VCaP (cell line): ENCODE data around the gene KIF2B.

Source experiments
- H3K27ac ChIP-seq: fragments of 450-650 bp; 2 replicates; pipeline ENCODE4 v1.5.1; 2017
- CTCF ChIP-seq: fragments of 450-650 bp; conservative IDR thresholded peaks from 2 replicates; pipeline ENCODE4 v1.5.1; 2017; ENCODE audit warnings: mild to moderate bottlenecking, moderate library complexity

KIF2B gene

DNA sequence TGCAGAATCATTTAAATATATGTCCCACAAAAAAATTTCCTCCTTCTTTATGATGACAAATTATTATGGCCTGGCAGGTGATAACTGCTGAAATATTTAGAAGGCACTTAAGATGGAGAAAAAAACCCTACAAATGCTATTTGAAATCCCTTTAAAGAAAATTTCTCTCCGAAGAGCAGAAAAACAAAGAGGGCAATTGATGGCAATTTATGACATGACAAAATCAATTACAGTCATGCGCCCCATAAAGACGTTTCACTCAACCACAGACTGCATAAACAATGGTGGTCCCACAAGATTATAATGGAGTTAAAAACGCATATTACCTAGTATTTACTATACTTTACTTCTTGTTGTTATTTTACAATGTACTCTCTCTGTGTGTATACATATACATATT, 25.2 kb upstream of the KIF2B start:
- no peak overlapping the region for H3K27ac ChIP-seq
- TF ChIP-seq CTCF = no peak

DNA sequence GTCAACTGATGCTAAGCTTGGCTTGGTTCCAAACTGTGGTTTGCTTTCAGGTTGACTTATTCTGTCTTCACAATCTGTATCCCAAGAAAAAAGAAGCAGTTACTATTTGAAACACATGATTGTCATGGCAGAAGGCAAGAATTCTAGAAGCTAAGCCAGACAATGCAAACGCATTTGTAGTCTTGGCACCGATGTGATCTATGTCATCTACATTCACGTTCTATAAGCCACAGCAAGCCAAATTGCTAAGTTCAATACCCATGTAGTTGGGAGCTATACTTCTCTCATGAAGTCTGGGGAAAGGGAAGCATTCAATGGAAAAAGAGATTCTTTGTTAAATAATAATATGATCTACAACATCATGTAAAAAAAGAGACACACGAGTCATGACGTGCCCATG, 18.3 kb upstream of the KIF2B start:
- TF ChIP-seq CTCF = no peak
- no peak overlapping the region for H3K27ac ChIP-seq

DNA sequence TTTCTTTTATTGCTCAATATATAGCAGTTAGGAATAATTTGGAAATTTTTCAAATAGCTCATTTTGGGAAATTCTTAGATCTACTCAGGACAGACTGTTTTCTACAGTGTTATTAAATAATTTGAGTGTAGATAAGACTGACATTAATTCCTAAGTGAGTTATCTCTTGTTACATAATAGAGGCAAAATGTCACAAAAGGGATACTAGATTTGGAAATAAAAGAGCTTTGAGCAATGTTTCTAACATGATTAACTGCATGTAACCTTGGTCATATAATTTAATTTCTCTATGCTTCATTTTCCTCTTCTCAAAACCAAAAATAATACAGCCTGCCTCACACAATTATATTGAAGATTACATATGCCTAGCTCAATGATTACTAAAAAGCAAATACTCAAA, 16.3 kb upstream of the KIF2B start:
- TF ChIP-seq CTCF = no peak
- no peak overlapping the region for H3K27ac ChIP-seq

DNA sequence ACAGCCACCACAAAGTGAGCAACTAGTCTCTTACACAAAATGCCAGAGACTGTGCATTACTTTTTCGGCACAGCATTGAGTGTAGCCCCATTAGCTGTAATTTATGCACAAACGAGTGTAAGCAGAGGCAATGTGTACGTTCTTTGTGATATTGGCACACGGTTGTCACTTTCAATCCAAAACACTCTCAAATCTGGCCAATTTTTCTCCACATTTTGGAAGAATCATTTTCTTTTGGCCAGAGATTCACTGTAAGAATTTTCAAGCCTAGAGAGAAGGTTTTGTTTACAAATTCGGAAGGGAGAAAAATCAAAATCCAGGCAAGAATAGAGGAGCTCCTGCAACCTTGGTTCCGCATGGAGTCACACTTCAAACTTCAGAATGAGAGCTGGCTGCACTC, 15.4 kb upstream of the KIF2B start:
- H3K27ac ChIP-seq = no peak overlapping the region

GRCh38 chr17:53818271-53818670, 4.5 kb upstream of the KIF2B start:
- H3K27ac ChIP-seq = no peak overlapping the region
- TF ChIP-seq CTCF = no peak

More for the DNA sequence above, 15.4 kb upstream of the KIF2B start:
- TF ChIP-seq CTCF = no peak

GRCh38 chr17:53818929-53819328, 3.8 kb upstream of the KIF2B start:
- no peak overlapping the region for H3K27ac ChIP-seq
- TF ChIP-seq CTCF = no peak

GRCh38 chr17:53819956-53820355, 2.8 kb upstream of the KIF2B start:
- H3K27ac ChIP-seq = no peak overlapping the region
- no peak for TF ChIP-seq CTCF
